GM18502 (cell line): ENCODE results near the gene TPPP.
"Not testable (repeated sequence)": the region's sequence is repeated elsewhere in the genome, so short reads cannot be mapped to it uniquely, and the experiment has no call there.

Experiments
- ATAC-seq: cut with Tn5 transposase; IDR thresholded peaks from one replicate; pipeline ENCODE4 v1.9.1; 2021; ENCODE audit warnings: mild to moderate bottlenecking; ENCODE audit not compliant: unreplicated experiment, poor library complexity

Gene TPPP

GRCh38 chr5:635306-636055 lies 57.7 kb downstream of the TPPP start:
- no peak for ATAC-seq

GRCh38 chr5:634191-634590 lies 59.0 kb downstream of the TPPP start:
- no peak for ATAC-seq

DNA sequence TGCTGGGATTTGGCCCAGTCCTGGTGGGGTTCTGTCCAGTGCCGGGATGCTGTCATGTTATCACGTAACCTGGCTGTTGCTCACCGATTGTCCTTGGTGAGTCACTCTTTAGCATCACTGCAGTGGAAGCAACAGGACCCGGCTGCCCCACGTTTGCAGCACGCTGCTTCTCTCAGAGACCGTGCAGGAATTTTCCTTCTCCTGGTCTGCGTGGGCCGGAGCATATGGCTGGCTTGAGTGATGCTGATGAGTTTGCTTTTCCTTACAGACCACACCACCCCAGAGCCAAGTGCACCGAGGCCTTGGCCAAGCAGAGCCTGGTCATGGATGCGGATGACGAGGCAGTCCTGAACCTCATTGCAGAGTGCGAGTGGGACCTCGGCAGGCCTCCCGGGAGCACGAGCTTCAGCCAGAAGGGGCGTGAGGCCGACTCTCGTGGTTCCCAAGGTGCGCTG lies 59.6 kb downstream of the TPPP start:
- no peak for ATAC-seq

DNA sequence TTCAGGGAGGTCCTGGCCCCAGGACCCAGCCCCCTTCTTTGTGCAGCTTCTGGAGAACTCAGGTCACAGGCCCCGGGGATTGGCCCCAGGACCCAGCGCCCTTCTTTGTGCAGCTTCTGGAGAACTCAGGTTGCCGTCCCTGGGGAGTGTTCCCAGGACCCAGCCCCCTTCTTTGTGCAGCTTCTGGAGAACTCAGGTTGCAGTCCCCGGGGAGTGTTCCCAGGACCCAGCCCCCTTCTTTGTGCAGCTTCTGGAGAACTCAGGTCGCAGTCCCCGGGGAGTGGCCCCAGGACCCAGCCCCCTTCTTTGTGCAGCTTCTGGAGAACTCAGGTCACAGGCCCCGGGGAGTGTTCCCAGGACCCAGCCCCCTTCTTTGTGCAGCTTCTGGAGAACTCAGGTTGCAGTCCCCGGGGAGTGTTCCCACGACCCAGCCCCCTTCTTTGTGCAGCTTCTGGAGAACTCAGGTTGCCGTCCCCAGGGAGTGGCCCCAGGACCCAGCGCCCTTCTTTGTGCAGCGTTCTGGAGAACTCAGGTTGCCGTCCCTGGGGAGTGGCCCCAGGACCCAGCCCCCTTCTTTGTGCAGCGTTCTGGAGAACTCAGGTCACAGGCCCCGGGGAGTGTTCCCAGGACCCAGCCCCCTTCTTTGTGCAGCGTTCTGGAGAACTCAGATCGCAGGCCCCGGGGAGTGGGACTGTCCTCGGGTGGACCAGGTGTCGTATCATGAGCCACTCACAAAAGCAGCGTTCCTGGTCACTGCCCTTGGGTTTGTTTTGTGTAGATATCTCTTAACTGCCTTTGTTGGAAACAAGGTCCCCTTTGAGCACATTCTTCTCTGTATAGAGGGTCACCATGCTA lies 64.6 kb downstream of the TPPP start:
- not testable (repeated sequence) for ATAC-seq

DNA sequence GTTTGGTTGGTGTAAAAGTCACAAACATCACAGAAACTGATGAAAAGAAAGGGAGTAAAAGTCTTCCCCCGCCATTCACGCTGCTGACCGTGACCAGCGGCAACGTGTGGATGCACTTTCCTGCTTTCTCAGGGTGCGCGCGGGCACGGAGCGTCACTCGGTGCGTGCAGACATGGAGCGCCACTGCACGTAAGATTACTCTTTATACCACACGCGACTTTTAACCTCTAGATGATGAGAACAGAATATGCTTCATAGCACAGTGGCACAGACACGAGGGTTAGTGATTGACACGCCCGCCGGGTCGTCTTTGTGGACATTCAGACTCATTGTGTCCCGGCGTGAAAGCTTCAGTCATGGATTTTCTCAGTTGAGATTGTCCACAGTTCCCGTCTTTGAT lies 65.3 kb downstream of the TPPP start:
- no peak for ATAC-seq

DNA sequence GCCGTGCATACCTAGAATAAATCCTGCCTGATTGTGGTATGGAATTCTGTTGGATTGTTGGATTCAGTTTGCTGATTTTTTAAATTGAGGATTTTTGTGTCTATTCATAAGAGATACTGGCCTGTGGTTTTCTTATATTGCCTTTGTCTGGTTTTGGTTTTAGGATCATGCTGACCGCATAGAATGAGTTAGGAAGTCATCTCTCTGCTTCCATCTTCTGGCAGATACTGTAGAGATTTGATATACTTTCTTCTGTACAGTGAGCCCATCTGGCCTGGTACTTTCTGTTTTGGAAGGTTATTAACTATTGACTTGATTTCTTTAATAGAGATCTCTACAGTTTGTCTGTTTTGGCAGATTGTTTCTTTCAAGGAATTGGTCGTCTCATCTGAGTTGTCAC lies 66.3 kb downstream of the TPPP start:
- no peak for ATAC-seq

DNA sequence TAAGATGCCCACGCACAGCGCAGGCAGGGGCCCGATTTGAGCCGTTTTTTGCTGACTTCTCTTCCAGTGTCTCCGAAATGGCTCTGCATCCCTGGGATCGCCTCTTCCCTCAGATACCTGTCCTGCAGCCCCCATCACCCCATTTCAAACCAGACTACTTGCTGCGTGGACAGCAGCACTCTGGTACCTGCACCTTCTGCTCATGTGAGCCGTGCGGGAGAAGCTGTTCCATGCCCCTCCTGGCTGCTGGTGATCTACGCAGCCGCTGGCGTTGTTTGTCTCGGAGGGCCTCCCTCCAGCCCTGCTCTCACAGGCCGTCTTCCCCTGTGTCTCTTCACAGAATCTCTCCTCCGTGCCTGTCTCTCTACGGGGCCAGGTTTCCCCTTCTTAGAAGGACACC lies 67.6 kb downstream of the TPPP start:
- ATAC-seq, result no peak

- no peak for ATAC-seq
These were observed 68.3 kb downstream of the TPPP start for GRCh38 chr5:624951-625230.

DNA sequence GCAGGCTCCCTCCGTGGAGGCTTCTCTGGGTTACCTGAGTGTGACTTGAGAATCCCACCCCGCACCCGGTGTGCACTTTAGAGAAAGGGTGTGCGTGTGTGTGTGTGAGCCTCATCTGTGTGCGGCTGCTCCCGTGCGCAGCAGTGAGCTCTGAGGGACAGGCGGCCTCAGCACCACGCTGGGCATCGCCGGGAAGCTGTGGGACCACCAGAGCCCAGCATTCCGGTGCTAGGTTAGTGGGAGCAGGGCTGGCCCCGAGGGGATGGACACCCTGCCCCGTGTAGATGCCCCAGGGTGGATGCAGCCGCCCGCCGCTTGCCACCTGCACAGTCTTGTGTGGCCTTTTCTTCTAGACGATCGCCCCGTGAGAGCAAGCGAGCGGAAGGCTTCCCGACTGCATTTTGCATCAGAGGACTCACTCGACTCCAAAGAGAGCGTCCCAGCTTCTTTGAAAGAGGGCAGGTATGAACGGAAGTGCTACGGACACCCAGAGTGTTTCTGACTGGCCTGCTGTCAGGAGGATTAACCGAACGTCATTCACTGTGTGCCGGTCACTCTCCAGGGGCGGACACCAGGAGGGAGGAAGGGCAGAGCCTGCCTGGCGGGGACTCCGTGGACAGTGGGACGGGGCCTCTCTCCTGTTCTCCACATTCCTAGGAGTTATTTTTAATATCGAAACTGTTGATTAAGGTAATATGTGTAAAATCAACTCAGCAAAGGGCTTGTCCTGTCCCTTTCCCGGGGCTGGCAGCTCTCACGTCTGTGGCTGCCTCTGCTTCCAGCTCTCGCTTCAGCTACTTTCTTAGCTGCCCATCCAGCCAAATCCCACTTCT lies 68.8 kb downstream of the TPPP start:
- no peak for ATAC-seq

DNA sequence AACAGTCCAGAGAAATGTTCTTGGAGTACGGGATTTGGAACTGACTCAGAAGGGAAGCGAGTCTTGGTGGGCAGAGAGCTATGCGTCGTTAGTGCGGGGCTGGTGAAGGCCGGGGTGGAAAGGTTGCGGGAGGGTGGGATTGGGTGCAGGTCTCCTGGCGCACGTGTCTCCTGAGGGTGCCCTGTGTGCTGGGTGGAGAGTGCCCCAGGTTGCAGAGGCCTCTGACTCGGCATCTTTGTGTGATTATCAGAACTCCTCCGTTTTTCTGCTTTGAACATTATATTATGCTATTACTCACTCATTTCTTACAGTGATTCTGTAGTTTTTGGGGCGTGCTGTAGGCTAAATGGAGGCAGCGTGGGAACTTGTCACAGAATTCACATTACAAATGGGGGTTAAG lies 69.6 kb downstream of the TPPP start:
- no peak for ATAC-seq

GRCh38 chr5:622946-623522 lies 70.1 kb downstream of the TPPP start:
- no peak for ATAC-seq

GRCh38 chr5:622359-622758 lies 70.8 kb downstream of the TPPP start:
- ATAC-seq, result no peak

GRCh38 chr5:621341-621761 lies 71.8 kb downstream of the TPPP start:
- no peak for ATAC-seq

- ATAC-seq, result no peak
These were observed 72.5 kb downstream of the TPPP start for GRCh38 chr5:620586-621180.

DNA sequence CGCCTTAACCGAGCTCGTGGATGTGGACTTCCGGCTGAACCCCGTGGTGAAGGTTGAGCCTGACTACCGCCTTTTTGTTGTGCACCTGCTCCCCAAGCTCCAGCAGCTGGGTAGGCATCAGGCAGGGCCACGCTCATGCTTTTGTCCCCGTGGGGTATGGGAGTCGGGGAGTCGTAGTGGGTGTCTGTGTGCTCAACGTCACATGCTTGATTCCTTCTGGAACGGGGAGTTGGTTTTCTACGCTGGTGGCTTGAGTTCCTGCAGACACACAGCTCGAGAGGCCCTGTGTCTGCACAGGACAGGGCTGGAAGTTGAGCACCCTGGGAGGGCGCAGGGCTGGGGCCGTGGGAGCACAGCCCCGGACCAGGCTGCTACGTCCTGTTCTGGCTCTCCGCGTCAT lies 73.0 kb downstream of the TPPP start:
- ATAC-seq, result no peak

GRCh38 chr5:619444-619843 lies 73.7 kb downstream of the TPPP start:
- no peak for ATAC-seq

DNA sequence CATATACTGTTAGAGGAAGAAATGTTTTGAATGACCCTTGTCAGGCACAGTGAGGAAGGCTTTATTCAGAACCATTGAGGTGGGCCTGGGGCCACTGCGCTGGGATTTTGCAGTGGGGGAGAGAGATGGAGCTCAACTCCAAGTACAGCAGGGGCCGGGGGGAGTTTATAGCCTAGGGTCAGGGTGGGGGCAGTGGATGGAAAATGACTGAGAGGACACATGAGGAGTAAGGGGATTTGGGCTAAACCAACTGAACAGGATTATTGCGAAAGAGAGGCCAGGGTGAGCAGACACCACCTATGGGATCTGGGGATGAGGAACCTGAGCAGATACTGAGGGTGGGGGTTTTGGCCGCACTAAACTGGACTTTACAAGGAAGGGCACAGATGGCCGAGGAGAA lies 74.7 kb downstream of the TPPP start:
- no peak for ATAC-seq

DNA sequence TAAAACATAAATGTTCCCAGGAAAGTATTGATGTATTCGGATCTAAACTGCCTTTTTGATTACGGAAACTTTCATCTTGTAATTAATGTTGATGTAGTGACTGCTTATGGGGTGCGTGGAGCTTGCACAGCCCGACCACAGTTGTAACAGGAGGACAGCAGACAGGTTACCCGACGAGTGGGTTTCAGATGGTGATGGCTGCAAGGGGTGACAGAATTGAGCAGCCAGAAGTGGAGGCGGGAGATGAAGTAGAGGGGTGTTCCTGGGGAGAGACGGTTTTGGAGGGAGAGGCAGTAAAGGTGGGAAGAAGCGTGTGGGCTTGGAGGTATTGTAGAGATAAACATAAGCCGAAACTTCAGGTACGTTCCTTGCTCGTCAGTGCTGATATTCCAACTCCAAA lies 75.3 kb downstream of the TPPP start:
- no peak for ATAC-seq

DNA sequence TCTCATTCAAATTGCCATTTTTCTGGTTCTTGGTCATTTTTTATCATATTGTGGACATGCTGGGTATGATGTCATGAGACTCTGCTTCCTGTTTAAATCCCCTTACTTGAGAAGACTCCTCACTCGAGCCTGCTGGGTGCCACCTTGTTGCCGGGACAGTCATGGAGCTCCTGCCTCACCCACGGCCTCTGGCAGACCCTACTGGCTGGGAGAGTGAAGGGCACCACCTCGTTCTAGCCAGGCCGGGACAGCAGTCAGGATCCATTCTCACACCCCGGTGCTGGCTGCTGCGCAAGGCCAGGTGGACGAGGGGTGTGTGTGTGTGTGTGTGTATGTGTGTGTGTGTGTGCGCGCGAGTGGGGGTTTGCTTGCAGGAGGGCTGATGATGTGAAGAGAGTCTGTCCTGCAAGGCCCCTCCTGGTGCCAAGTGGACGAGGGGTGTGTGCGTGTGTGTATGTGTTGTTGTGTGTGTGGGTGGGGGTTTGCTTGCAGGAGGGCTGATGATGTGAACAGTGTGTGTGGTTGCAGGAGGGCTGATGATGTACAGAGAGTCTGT lies 76.6 kb downstream of the TPPP start:
- ATAC-seq, result no peak
